Muscle of arm (tissue), 14 donors: ENCODE measurements around the gene SLFN14. TPM values are rescaled to one million over a fixed set of nuclear protein-coding genes. Genes with fewer than 3 reads are reported as not detected.
"Not testable (repeated sequence)": the region's sequence is repeated elsewhere in the genome, so short reads cannot be mapped to it uniquely, and the experiment has no call there.

Source experiments
- DNase-seq: peaks from one replicate; pipeline ENCODE4 v3.0.0-alpha.2; 2013
- long read RNA-seq, 11 donors: transcript quantifications; one replicate each; lab custom pipeline, GENCODE V29; 2026
- polyA plus RNA-seq, 12 donors: library from polyadenylated mRNA; unstranded; fragments of 120-200 nt; gene quantifications; one replicate each; pipeline ENCODE4 v1.2.1, GENCODE V29; 2013; ENCODE audit not compliant: insufficient read length in 12 of 12

Gene SLFN14
- under 1 TPM in 10 of 12 donors, not detected in 2; 0.08 to 0.80 (median 0.24) TPM for polyA plus RNA-seq
- long read RNA-seq, donor 1, result 0 reads
- long read RNA-seq, donor 2, result 0 reads
- long read RNA-seq, donor 3, result 0 reads
- long read RNA-seq, donor 4, result 0 reads
- long read RNA-seq, donor 5, result 0 reads
- long read RNA-seq, donor 6, result 0 reads
- long read RNA-seq, donor 7, result 0 reads
- long read RNA-seq, donor 8, result 0 reads
- long read RNA-seq, donor 9, result 0 reads
- long read RNA-seq, donor 10, result 0 reads
- long read RNA-seq, donor 11, result 0 reads

DNA sequence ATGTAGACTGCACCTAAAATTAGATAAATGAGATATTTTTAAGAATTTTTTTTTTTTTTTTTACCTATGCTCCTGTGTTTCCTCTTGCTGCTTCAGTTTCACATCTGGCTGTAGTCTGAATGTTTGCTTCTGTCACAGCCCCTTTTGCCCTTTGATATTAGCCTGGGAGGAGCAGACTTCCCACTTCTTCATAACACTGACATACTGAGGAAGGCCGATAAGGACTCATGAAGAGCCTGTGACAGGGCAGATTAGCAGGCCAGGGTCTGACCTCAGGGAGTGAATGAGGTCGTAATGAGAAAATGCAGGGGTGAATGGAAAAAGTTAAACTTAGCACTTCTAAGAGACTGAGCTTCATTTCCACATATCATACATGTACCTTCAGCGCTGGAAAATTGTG is at the start of gene SLFN14:
Gene SLFN14 (minus strand): TSS at position 117 of the 400 bp plus-strand sequence. CDS start 2,757 bp downstream, outside the sequence.
- no peak for DNase-seq

DNA sequence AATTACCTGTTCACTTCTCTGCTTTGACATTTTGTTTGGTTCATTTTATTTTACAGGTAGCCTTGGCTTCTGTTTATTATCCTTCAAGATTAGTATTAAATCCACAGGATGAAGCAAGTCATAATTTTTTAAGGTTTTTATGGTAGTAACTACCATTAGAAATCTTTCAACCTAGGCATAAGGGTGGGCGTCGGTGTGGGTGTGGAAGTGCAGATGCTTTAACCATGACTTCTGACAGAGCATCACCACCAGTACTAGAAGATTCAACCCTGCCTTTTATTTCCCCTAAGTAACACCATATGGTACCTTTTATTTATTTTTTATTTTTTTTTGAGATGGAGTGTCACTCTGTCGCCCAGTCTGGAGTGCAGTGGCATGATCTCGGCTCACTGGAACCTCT is 49.2 kb upstream of the SLFN14 start:
- DNase-seq, result no peak

DNA sequence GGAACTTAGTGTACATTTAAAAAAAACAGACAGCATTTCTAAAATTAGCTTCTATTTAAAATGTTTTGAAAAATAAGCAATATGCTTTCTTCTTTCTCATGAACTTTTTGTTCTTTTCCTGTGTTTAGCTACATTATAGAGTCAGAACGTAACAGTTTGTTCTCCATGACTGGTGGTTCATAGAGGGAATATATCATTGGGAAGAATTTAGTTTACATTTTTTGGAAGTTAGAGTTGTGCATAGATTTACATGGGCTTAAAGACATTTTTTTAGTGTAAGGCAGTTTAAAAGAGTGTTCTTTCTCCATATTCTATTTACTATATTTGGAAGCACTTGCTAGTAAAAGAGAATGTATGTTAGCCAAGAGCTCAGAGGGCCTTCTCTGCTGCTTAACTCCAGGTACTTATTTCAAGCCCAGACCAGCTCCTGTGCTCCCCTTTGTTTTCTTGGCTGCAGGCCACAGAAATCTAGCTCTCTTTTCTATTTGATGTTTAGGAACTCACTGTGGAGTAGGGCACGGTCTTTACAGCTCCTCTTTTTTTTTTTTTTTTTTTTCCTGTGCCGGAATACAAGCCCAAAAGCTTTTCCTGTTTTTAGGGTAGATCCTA is 46.7 kb upstream of the SLFN14 start:
- DNase-seq, result no peak

DNA sequence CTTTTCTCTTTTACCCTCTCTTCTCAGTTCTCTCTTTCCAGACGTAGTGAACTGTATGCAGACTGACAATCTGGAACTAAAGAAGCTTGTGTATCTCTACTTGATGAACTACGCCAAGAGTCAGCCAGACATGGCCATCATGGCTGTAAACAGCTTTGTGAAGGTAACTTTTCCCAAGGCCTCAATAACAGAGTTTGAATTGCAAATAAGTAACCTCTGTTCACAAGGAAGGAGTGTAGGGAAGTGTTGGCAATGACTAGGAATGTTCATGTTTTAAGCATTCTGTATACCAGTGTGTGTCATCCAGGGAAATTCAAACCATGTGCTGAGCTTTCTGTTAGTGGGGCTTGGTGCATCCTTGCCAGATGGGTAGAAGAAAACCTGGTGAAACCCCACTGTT is 45.1 kb upstream of the SLFN14 start:
- no peak for DNase-seq

DNA sequence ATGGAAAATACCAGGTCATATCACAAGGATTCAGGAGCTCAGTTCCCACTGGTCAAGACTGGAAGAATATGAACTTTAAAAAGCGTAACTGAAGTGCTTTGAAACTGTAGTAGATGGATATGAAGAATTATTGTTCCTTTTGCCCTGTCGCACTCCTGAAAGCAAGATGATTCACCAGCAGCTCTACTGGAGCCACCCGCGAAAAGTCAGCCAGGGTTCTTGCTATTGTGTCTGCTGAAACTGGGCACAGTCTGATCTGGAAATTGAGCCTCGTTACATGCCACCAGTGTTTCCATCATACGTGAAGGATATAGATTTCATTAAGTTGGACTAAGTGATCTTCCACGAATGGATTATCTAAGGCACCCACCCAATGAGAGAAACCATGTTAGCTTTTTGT is 43.1 kb upstream of the SLFN14 start:
- no peak for DNase-seq

DNA sequence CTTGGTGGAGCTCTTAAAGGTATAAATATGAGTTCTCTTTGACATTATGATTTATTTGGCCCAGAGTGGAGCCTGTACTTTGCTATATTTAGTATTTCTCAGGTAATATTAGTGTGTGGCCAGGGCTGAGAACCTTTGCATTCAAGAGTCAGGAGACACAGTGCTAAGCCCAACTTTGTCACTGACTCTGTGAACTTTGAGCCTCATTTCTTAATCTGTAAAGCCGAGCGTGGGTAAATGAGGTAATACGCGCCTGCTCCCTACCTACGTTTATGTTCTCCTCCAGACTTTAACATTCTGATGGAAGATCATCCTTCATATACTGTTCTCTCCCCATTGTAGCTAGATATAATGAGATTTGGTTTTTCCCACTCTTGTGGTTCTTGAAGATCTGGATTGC is 37.0 kb upstream of the SLFN14 start:
- no peak for DNase-seq

DNA sequence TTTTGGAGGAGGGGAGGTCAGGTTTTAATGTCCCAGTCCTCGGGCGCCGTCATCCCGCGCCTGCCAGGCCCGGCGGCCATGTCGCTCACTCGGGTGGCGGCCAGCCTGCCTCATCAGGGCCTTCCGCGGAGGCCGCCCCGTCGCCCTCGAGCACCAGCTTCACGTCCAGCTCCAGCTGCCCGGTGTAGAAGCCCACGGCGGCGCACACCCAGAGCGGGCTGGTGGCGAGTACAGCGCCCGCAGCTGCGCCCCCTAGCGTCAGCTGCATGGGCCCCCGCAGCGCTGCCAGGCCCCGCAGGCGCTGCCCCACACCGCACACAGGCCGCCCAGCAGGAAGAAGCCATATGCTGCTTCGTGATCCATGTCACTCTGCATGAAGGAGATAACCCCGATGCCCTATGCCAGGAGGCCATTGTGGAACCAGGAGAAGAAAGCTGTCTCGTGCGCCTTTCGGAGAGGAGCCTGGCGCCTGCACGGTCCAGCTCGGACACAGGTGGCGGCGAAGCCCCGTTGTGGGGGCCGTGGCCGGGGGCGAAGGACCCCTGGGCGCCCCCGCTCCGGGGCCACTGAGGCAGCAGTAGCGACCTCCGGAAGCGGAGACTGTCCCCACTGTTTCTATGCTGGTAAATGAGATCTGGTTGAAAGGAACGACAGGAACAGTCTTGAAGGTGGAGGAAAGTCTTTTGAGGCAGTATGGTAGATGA is 36.1 kb upstream of the SLFN14 start:
- DNase-seq, result no peak

DNA sequence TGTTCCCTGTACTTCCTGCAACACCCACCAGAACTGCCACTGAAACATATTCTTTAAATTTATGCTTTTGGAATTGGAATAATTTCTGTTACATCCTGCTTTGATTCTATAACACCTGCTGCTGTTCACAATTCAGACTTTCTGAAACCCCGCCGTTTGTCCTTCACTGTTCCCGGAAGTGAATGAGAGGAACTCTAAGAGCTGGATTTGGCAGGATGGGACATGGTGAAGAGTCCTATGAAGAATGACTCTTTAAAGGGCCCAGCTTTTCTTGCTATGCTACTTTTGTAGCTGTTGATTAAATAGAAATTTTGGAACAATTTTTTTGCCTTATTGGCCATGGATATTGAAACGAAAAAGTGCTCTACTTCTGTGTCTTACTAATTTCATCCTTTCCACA is 35.5 kb upstream of the SLFN14 start:
- DNase-seq, result no peak

DNA sequence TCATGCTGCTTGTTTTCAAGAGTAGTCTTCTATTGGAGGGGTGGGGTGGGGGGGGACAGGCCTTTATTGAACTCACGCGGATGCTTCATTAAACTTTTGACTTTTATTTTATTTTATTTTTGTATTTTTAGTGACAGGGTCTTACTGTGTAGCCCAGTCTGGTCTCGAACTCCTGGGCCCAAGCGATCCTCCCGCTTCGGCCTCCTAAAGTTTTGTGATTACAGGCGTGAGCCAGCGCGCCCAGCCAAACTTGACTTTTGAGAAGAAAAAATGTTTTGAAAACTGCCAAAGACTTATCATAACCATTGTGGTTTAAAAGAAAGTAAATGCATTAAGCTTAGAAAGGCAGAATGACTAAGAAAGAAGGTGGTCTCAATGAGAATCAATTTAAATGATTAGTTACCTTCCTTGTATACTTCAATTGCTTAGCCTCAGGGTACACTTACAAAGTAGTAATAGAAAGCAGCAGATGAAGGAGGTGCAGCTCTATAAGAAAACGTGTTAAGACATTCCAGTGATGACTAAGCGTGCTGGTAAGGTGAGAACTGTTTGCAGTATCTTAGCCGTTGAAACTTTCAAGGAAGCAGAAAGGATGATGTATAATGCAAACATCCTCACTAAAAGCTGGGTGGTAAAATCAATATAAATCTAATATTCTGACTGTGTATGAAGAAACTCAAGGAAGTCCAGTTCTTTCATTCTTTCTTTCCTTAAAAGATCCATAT is 27.7 kb upstream of the SLFN14 start:
- DNase-seq, result no peak

DNA sequence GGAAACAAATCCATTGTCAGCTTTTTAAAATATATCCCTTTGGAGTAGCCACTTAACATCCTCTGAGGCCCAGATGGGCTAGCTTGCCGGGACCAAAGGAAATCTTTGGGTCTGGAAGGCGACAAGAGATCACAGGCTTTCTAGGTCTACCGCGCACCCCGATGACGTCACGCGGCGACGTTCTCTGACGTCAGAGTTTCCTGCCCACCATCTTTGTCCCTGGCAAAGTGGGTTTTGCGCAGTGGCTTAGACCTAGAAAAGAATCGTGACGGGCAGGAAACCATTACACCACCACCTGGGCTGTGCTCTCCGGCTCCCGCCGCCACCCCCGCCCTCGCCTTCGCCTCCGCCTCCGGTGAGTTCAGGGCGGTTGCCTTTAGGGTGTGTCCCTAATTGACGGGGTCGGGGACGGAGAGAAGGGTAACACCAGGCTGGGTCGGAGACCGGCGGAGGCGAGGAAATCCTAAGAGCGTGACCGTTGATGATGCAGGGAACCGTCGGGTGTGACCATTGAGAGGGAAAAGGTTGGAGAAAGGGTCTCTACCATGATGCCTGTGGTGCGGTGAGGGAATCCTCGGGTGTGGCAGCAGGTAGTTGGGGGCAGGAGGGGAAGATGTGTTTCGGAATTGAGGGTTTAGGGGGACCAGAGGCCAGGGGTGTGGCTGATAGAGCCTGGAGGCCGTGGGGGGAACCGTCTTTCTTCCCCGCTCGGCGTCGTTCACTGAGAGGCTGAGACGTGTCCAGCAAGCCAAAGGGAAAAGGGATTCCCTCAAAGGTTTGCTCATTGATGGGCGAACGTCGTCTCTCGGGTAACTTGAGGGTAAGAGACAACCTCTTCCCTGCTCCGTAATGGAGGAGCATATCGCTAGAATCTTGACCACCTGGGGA is 26.7 kb upstream of the SLFN14 start, which contains the start of gene AP2B1:
Gene AP2B1 (plus strand): TSS at position 249 of the 888 bp plus-strand sequence. CDS start 6,709 bp downstream, outside the sequence.
- DNase-seq, result peak; percentile 99

DNA sequence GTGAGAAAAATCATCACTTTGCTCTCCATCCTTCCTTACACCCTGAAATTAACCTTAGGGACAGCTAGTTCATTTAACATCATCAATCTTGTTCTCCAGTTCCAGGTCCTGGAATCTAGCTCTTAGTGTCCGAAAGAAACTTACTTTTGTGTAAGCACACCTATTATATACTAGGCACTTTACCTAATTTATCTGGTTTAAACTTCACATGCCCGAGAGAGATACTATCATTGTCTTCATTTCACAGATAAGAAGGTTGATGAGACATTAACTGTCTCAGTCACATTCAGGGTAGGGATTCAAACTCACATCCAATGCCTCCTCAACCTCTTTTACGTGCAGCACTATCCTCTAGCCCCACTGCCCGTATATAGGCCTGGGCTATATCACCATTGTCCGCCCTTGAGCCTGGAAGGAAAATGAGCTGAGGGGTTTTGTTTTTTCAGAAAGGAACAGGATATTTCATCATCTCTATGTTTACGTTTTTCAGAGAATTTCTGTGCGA is 26.0 kb upstream of the SLFN14 start:
- no peak for DNase-seq

DNA sequence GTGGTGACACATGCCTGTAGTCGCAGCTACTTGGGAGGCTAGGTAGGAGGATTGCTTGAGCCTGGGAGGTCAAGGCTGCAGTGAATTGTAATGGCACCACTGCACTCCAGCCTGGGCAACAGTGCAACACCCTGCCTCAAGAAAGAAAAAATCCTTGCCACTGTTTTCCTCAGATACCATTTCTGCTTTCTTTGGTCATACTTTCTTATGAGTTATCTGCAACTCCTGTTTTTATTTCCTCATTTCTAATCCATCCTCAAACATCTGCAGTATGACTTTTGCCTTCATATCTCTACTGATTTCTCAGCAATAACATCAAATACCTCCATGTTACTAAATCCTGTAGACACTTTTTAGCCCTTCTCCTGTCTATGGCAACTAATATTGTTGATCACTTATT is 23.4 kb upstream of the SLFN14 start:
- no peak for DNase-seq

DNA sequence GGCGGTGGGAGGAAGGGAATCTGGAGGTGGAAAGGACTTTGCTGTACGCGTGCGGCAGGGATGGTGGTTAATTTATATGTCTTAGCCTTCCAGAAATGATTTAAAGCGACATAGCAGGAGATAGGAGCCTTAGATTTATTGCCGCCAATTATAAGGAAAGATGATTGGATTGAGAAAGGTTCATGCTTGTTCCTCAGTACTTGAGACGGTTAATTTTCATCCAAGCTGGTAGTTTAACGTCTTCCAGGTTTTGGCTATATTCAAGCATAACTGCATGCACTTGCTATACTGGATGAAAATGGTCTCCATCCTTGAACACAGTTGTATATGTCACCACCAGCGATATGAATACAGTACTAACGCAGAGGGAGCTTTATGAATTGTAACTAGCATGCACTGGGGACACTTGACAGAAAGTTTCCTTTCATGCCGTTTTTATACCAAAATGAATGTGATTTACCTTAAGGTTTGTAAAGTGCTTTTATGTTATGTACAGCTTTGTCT is 18.4 kb upstream of the SLFN14 start:
- no peak for DNase-seq

DNA sequence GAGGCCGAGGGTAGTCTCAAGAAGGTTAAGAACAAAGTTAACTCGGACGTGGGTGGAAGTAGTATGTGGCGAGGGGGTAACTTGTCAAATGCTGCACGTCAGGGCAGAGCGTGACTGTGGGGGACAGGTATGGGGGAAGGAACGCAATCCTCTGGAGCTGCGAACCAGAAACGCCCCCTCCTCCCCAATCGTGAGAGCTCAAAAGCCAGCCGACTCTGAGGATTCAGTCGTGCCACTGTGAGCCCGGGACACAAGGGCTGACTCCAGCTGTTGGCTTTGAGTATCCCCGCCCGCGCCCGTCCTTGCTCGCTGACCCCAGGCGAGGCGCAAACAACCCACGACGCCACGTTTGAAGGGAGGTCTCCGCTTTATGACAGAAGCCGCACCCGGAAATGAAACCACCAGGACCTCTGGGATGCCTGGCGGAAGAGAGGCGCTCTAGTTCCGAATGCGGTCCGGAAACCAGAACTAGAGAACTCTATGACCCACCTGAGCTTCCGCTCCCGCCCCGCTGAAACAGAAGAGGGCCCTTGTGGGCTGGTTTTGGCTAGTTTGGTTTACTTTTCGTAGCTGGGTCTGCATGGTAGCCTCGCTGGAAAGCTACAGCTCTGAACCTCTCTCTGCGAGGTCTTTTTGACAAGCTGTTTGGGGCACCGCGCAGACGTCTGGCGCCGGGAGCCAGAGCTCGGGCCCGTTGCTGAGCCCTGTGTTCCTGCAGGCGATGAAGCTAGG is 17.7 kb upstream of the SLFN14 start, which contains the start of gene PEX12:
Gene PEX12 (minus strand): TSS at position 375 of the 732 bp plus-strand sequence. CDS start 550 bp downstream, outside the sequence.
- peak; percentile 94 for DNase-seq

DNA sequence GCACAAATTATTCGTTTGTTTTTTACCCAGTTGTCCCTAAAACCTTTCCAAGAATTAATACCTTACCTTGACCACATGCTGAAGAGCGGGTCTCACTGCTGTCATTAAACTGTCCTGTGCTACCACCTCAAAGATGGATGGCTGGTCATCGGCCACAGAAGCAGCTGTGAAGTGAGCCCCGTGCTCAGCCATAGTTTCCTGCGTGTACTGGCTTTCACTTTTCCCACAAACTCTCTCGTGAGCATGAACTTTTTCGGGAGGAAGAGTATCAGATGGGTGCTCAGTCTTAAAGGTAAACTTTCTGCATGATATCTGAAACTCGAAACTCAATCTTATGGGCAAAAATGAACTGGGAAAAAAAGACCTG is 17.2 kb upstream of the SLFN14 start:
- DNase-seq, result peak; percentile 32

DNA sequence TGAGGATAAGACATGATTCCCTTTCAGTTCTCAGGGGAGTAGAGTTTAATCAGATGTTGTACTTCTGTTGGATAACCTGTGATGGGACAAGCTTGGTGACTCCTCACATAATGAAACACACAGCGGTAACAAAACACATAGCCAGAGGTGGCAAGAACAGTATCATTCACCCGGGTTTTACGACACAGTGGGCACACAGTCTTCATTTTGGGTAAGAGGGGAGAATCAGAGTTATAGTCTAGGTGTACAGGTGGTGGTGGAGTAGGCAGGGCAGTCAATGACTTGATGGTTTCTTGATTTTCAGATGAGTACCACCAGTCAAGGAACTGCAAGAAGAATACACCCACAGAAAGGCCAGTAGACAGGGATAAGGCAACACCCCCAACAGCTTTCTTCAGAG is 15.1 kb upstream of the SLFN14 start:
- DNase-seq, result no peak

DNA sequence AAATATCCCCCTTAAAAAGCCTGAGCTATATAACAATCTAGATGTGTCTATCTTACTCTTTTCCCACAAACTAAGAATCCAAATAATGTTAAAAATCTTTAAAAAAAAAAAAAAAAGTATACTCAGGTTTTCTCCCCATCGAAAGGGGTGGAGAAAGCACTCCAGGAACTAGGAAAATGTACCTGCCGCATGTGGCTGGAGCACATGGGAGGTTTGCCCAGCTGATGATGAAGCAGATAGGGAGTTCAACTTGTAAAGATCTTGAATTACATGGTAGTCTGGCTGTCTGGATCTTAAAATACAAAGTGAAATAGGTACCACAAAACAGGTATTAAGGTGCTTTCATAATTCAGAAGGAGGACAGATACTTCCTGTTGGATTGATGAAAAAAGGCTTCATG is 8.8 kb upstream of the SLFN14 start:
- no peak for DNase-seq

DNA sequence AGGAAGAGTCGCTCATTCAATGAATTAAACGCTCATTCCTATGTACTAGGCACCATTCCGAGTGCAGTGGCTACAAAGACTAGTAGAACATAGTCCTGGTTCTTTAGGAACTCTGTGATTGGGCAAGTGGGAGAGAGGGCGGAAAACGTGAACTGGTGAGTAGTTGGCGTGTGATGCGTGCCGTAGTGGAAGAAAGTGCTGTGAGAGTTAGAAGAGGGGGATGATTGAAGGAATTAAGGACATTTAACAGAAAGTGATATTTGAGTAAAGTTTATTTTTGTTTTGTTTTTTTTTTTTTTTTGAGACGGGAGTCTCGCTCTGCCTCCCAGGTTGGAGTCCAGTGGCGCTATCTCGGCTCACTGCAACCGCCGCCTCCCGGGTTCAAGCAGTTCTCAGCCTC is 7.9 kb upstream of the SLFN14 start:
- DNase-seq, result no peak

DNA sequence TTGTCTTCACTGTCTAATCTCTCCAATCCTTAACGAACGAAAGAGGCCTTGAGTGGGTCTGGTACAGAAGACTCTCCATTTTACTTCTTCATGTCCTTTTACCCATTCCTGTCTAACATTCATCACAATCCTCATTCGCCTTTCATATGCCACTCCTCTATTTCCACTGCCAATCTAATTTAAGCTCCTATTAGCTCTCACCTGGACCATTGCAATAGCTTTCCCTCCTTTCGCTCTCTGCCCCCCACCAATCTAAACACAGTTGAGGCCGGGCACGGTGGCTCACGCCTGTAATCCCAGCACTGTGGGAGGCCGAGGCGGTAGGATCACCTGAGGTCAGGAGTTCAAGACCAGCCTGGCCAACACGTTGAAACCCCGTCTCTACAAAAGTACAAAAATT is 6.3 kb upstream of the SLFN14 start:
- no peak for DNase-seq

DNA sequence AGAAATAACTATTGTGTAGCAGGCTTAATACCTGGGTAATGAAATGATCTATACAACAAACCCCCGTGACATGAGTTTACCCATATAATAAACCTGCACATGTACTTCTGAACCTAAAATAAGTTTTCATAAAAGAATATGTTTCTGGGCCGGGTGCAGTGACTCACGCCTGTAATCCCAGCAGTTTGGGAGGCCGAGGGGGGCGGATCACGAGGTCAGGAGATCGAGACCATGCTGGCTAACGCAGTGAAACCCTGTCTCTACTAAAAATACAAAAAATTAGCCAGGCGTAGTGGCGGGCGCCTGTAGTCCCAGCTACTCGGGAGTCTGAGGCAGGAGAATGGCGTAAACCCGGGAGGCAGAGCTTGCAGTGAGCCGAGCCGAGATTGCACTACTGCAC is 2.6 kb upstream of the SLFN14 start:
- DNase-seq, result not testable (repeated sequence)
